ENCODE data around the gene TBCK. TPM values are rescaled to one million over a fixed set of nuclear protein-coding genes. Genes with fewer than 3 reads are reported as not detected.

TBCK gene
- total and polyA plus RNA-seq, 10 donors = 6.7 to 61.3 (median 44.7) TPM

DNA sequence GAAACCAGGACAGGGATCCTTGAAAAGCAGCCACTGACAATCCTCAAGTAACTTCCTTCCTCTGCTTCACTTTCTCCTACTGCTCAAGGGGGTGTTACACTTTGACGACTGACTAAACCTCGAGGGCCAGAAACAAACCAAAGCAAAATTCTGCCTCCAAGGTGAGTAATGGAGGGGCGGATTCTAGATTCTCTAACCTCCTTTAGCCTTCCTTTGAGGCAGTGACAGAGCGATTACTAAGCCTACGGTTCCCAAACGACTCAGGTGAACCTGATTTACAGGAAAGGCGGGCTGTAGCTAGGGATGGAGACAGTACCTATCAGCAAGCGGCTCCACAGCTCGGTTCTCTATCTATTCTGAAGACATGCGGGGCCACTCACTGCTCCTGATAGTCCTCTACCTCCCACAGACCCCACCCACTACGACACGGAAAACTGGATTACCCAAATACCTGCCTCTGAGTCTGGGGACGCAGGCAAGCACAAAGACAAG is 487 bp downstream of the TBCK start:
- DNase-seq = no peak
- 0 to 2% (median 1%) methylated on average over 9 to 13 of the region's 13 CpGs for WGBS, 5 donors
- peaks cover 28 to 82% (median 50%) of the 10 kb centered on the region in 6 donors for H3K4me1 ChIP-seq
- H3K9me3 ChIP-seq = no peaks in the 10 kb centered on the region
- H3K27me3 ChIP-seq (replicated peaks in 1 of 7) = no peaks in the 10 kb centered on the region
- H3K27ac ChIP-seq = peak overlapping the region; percentile 91 to 96 (median 94)
- peak overlapping the region; percentile 67 to 89 (median 74) for H3K4me3 ChIP-seq
- H3K36me3 ChIP-seq = peaks cover 0 to 4% (median 2%) of the 10 kb centered on the region in 6 donors
- intact Hi-C loops (cut with DNase I; ENCODE audit: low total_unique reads) = no loop called here
- TF ChIP-seq POLR2AphosphoS5 (IDR thresholded peaks at IDR 0.05) = no peak
- TF ChIP-seq, protein P1, sequence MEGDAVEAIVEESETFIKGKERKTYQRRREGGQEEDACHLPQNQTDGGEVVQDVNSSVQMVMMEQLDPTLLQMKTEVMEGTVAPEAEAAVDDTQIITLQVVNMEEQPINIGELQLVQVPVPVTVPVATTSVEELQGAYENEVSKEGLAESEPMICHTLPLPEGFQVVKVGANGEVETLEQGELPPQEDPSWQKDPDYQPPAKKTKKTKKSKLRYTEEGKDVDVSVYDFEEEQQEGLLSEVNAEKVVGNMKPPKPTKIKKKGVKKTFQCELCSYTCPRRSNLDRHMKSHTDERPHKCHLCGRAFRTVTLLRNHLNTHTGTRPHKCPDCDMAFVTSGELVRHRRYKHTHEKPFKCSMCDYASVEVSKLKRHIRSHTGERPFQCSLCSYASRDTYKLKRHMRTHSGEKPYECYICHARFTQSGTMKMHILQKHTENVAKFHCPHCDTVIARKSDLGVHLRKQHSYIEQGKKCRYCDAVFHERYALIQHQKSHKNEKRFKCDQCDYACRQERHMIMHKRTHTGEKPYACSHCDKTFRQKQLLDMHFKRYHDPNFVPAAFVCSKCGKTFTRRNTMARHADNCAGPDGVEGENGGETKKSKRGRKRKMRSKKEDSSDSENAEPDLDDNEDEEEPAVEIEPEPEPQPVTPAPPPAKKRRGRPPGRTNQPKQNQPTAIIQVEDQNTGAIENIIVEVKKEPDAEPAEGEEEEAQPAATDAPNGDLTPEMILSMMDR (IDR thresholded peaks at IDR 0.05 in 8 of 11, conservative IDR thresholded peaks at IDR 0.05 in 3 of 11) = no peak

DNA sequence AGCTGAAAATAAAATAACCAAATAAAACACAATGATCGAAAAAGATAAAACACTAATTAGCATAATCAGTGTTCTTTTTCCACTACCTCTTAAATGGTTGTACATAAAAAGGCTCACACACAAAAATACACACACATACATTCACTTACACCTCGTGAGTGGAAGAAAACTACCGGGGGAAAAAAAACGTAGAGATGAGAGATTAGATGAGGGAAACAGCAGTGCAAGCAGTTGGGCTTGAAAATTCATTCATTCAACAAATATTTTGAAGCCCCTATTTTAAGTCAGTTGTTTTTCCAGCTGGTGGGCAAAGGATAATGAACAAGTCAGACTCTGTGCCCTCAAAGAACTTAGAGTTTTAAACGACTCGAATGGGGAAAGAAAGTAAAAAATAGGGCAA is 1.0 kb downstream of the TBCK start:
- Histone ChIP-seq H3K9me3 (no peaks in the 10 kb centered on the region), H3K27ac (peak overlapping the region in 7 of 8 donors; percentile 92 to 96 (median 94)), H3K4me3 (peak overlapping the region; percentile 67 to 89 (median 74)), H3K27me3 (replicated peaks in 1 of 7) (no peaks in the 10 kb centered on the region), H3K4me1 (peaks cover 28 to 78% (median 50%) of the 10 kb centered on the region in 6 donors), H3K36me3 (no peaks in the 10 kb centered on the region)
- 35 to 39% (median 37%) methylated on average over 6 of the region's 6 CpGs for WGBS, 5 donors
- no peak for DNase-seq
- TF ChIP-seq, protein P1 (IDR thresholded peaks at IDR 0.05 in 8 of 11, conservative IDR thresholded peaks at IDR 0.05 in 3 of 11) = no peak
- no peak for TF ChIP-seq POLR2A (IDR thresholded peaks at IDR 0.05)
- no peak for TF ChIP-seq POLR2AphosphoS5 (IDR thresholded peaks at IDR 0.05)
- intact Hi-C loops (cut with DNase I; ENCODE audit: low total_unique reads) = no loop called here

DNA sequence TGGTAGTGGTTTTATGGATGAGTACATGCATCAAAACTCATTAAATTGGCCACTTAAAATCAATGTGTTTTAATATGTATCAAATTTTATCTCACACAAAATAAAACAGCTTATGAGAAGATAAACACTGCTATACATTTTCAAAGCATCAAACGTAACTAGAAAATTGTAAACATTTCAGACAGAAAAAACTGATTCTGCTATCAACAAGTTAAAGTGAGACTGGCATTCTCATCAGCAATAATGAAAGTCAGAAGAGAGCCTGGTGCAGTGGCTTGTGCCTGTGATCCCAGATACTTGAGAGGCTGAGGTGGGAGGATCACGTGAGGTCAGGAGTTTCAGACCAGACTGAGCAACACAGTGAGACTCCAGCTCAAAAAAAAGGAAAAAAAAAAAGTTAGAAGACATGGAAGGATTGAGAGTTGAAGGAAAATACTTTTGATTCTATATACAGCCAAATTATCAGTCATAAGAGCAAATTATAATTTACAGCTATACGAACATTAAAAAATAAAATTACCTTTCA is 2.9 kb downstream of the TBCK start:
- H3K4me1 ChIP-seq = peaks cover 21 to 63% (median 38%) of the 10 kb centered on the region in 6 donors
- peaks cover 0 to 8% (median 3%) of the 10 kb centered on the region in 6 donors for H3K36me3 ChIP-seq
- TF ChIP-seq POLR2AphosphoS5 (IDR thresholded peaks at IDR 0.05) (no peak), POLR2A (IDR thresholded peaks at IDR 0.05) (no peak)
- TF ChIP-seq, protein P1 (IDR thresholded peaks at IDR 0.05 in 8 of 11, conservative IDR thresholded peaks at IDR 0.05 in 3 of 11) = no peak

DNA sequence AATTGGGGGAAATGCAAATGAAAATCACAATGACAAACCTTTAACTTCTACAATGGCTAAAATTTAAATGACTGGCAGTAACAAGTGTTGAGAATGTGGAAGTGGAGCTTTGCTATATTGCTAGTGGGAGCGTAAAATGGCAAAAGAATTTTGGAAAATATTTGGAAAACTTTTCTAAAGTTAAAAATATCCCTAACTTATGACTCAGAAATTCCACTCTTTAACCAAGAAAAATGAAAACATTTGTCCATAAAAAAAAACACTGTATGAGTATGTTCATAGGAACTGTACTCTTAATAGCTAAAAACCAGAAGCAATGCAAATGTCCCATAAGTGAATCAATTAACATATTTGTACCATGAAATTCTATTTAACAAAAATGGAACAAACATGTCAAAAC is 3.6 kb downstream of the TBCK start:
- no peak overlapping the region for H3K27ac ChIP-seq
- TF ChIP-seq, protein P1 (IDR thresholded peaks at IDR 0.05 in 8 of 11, conservative IDR thresholded peaks at IDR 0.05 in 3 of 11) = no peak
- TF ChIP-seq POLR2AphosphoS5 (IDR thresholded peaks at IDR 0.05) = no peak
- TF ChIP-seq POLR2A (IDR thresholded peaks at IDR 0.05) = no peak
- peaks cover 14 to 56% (median 31%) of the 10 kb centered on the region in 6 donors for H3K4me1 ChIP-seq
- 76 to 93% (median 89%) methylated on average over 1 of the region's 1 CpG for WGBS, 5 donors
- DNase-seq = no peak
- peaks cover 0 to 15% (median 3%) of the 10 kb centered on the region in 6 donors for H3K36me3 ChIP-seq
- no peaks in the 10 kb centered on the region for H3K27me3 ChIP-seq (replicated peaks in 1 of 7)
- H3K9me3 ChIP-seq = no peaks in the 10 kb centered on the region
- H3K4me3 ChIP-seq = no peak overlapping the region
- intact Hi-C loops (cut with DNase I; ENCODE audit: low total_unique reads) = no loop called here

More for the DNA sequence above, 2.9 kb downstream of the TBCK start:
- Histone ChIP-seq H3K27ac (no peak overlapping the region), H3K27me3 (replicated peaks in 1 of 7) (no peaks in the 10 kb centered on the region), H3K4me3 (no peak overlapping the region), H3K9me3 (no peaks in the 10 kb centered on the region)
- 81 to 95% (median 89%) methylated on average over 3 of the region's 3 CpGs for WGBS, 5 donors
- DNase-seq = no peak
- intact Hi-C loops (cut with DNase I; ENCODE audit: low total_unique reads) = no loop called here

Measured in spleen (tissue), 11 donors.